ENCODE data around the gene SLC6A17. TPM values are rescaled to one million over a fixed set of nuclear protein-coding genes. Genes with fewer than 3 reads are reported as not detected.
A peak's percentile ranks its signal among the peaks of the same experiment; 100 is the strongest.

The SLC6A17 gene
- total RNA-seq, 2 experiments from 2014 or later, result 0.04 to 0.10 TPM

GRCh38 chr1:110212169-110213142 lies 62.2 kb downstream of the SLC6A17 start:
- Mint-ChIP-seq H3K27me3 (no peaks in the 10 kb centered on the region), H3K4me1 (peaks cover 55% of the 10 kb centered on the region), H3K27ac (peak overlapping the region; percentile 73), H3K36me3 (no peaks in the 10 kb centered on the region), H3K9me3 (no peaks in the 10 kb centered on the region), H3K4me3 (peak overlapping the region; percentile 81)
- no peak for DNase-seq

- H3K4me1 Mint-ChIP-seq, result peaks cover 57% of the 10 kb centered on the region
These were observed 62.8 kb downstream of the SLC6A17 start for GRCh38 chr1:110213143-110213540.

GRCh38 chr1:110214454-110215404 lies 64.4 kb downstream of the SLC6A17 start:
- Mint-ChIP-seq H3K36me3 (no peaks in the 10 kb centered on the region), H3K27me3 (no peaks in the 10 kb centered on the region), H3K27ac (no peak overlapping the region), H3K4me3 (no peak overlapping the region), H3K4me1 (peaks cover 48% of the 10 kb centered on the region), H3K9me3 (no peaks in the 10 kb centered on the region)
- no peak for DNase-seq

More at GRCh38 chr1:110213143-110213540, 62.8 kb downstream of the SLC6A17 start:
- H3K36me3 Mint-ChIP-seq, result no peaks in the 10 kb centered on the region
- H3K4me3 Mint-ChIP-seq, result peak overlapping the region; percentile 67
- no peak for DNase-seq
- H3K27me3 Mint-ChIP-seq, result no peaks in the 10 kb centered on the region
- H3K9me3 Mint-ChIP-seq, result no peaks in the 10 kb centered on the region
- no peak overlapping the region for H3K27ac Mint-ChIP-seq

GRCh38 chr1:110215621-110216515 lies 65.6 kb downstream of the SLC6A17 start:
- H3K27me3 Mint-ChIP-seq, result no peaks in the 10 kb centered on the region
- no peak overlapping the region for H3K27ac Mint-ChIP-seq
- H3K4me3 Mint-ChIP-seq, result no peak overlapping the region
- peaks cover 47% of the 10 kb centered on the region for H3K4me1 Mint-ChIP-seq
- DNase-seq, result no peak
- H3K36me3 Mint-ChIP-seq, result peaks cover 2% of the 10 kb centered on the region
- H3K9me3 Mint-ChIP-seq, result no peaks in the 10 kb centered on the region

- Mint-ChIP-seq H3K27ac (no peak overlapping the region), H3K27me3 (no peaks in the 10 kb centered on the region), H3K4me3 (no peak overlapping the region), H3K36me3 (peaks cover 2% of the 10 kb centered on the region), H3K9me3 (no peaks in the 10 kb centered on the region), H3K4me1 (peaks cover 43% of the 10 kb centered on the region)
- DNase-seq, result no peak
These were observed 66.7 kb downstream of the SLC6A17 start for GRCh38 chr1:110216844-110217444.

GRCh38 chr1:110218137-110218536 lies 67.8 kb downstream of the SLC6A17 start:
- no peaks in the 10 kb centered on the region for H3K27me3 Mint-ChIP-seq
- no peaks in the 10 kb centered on the region for H3K9me3 Mint-ChIP-seq
- no peak for DNase-seq
- no peak overlapping the region for H3K4me3 Mint-ChIP-seq
- peaks cover 2% of the 10 kb centered on the region for H3K36me3 Mint-ChIP-seq
- H3K27ac Mint-ChIP-seq, result no peak overlapping the region
- H3K4me1 Mint-ChIP-seq, result peaks cover 36% of the 10 kb centered on the region

- no peaks in the 10 kb centered on the region for H3K9me3 Mint-ChIP-seq
- H3K27me3 Mint-ChIP-seq, result no peaks in the 10 kb centered on the region
- peaks cover 30% of the 10 kb centered on the region for H3K4me1 Mint-ChIP-seq
These were observed 68.4 kb downstream of the SLC6A17 start for GRCh38 chr1:110218739-110219138.

GRCh38 chr1:110220324-110220723 lies 70.0 kb downstream of the SLC6A17 start:
- Mint-ChIP-seq H3K27ac (no peak overlapping the region), H3K4me3 (no peak overlapping the region), H3K4me1 (peaks cover 19% of the 10 kb centered on the region), H3K9me3 (no peaks in the 10 kb centered on the region), H3K27me3 (no peaks in the 10 kb centered on the region), H3K36me3 (peaks cover 4% of the 10 kb centered on the region)
- DNase-seq, result no peak

More at GRCh38 chr1:110218739-110219138, 68.4 kb downstream of the SLC6A17 start:
- Mint-ChIP-seq H3K36me3 (peaks cover 2% of the 10 kb centered on the region), H3K27ac (no peak overlapping the region), H3K4me3 (no peak overlapping the region)
- no peak for DNase-seq

- no peak for DNase-seq
- Mint-ChIP-seq H3K9me3 (no peaks in the 10 kb centered on the region), H3K36me3 (peaks cover 4% of the 10 kb centered on the region), H3K27ac (no peak overlapping the region), H3K27me3 (no peaks in the 10 kb centered on the region), H3K4me3 (no peak overlapping the region), H3K4me1 (peaks cover 18% of the 10 kb centered on the region)
These were observed 70.8 kb downstream of the SLC6A17 start for GRCh38 chr1:110221119-110221518.

- H3K4me3 Mint-ChIP-seq, result no peak overlapping the region
- H3K36me3 Mint-ChIP-seq, result peaks cover 4% of the 10 kb centered on the region
- DNase-seq, result no peak
- H3K9me3 Mint-ChIP-seq, result no peaks in the 10 kb centered on the region
- H3K4me1 Mint-ChIP-seq, result peaks cover 3% of the 10 kb centered on the region
- H3K27ac Mint-ChIP-seq, result no peak overlapping the region
- no peaks in the 10 kb centered on the region for H3K27me3 Mint-ChIP-seq
These were observed 72.8 kb downstream of the SLC6A17 start for GRCh38 chr1:110223127-110223526.

- H3K27me3 Mint-ChIP-seq, result no peaks in the 10 kb centered on the region
These were observed 73.3 kb downstream of the SLC6A17 start for GRCh38 chr1:110223581-110223980.

GRCh38 chr1:110224240-110224995 lies 74.1 kb downstream of the SLC6A17 start:
- DNase-seq, result no peak
- Mint-ChIP-seq H3K4me1 (no peaks in the 10 kb centered on the region), H3K4me3 (no peak overlapping the region), H3K27me3 (no peaks in the 10 kb centered on the region), H3K9me3 (no peaks in the 10 kb centered on the region), H3K27ac (no peak overlapping the region), H3K36me3 (peaks cover 5% of the 10 kb centered on the region)

More at GRCh38 chr1:110223581-110223980, 73.3 kb downstream of the SLC6A17 start:
- no peak overlapping the region for H3K27ac Mint-ChIP-seq
- no peak overlapping the region for H3K4me3 Mint-ChIP-seq
- DNase-seq, result no peak
- no peaks in the 10 kb centered on the region for H3K4me1 Mint-ChIP-seq
- H3K9me3 Mint-ChIP-seq, result no peaks in the 10 kb centered on the region
- H3K36me3 Mint-ChIP-seq, result peaks cover 4% of the 10 kb centered on the region

- DNase-seq, result no peak
- H3K36me3 Mint-ChIP-seq, result peaks cover 5% of the 10 kb centered on the region
- no peaks in the 10 kb centered on the region for H3K4me1 Mint-ChIP-seq
- no peak overlapping the region for H3K27ac Mint-ChIP-seq
- no peaks in the 10 kb centered on the region for H3K27me3 Mint-ChIP-seq
- H3K9me3 Mint-ChIP-seq, result no peaks in the 10 kb centered on the region
- H3K4me3 Mint-ChIP-seq, result no peak overlapping the region
These were observed 74.9 kb downstream of the SLC6A17 start for GRCh38 chr1:110225212-110225611.
